Muscle layer of colon (tissue), 2 donors: Measurements from ENCODE around the gene RNF11.

Source experiments
- H3K27ac ChIP-seq: one replicate; pipeline ENCODE4 v1.7.0; 2013; ENCODE audit warnings: low read depth, mild to moderate bottlenecking, low read length, moderate library complexity
- H3K27me3 ChIP-seq, 2 donors: one replicate each; pipeline ENCODE4 v1.7.0; 2013; ENCODE audit warnings: low read length in 2 of 2, mild to moderate bottlenecking in 2 of 2; ENCODE audit not compliant: insufficient read depth in 2 of 2, control insufficient read depth in 1 of 2
- H3K36me3 ChIP-seq: one replicate; pipeline ENCODE4 v1.7.0; 2013; ENCODE audit warnings: mild to moderate bottlenecking, low read length; ENCODE audit not compliant: insufficient read depth
- H3K4me1 ChIP-seq: one replicate; pipeline ENCODE4 v1.7.0; 2013; ENCODE audit warnings: mild to moderate bottlenecking, low read length; ENCODE audit not compliant: insufficient read depth
- H3K4me3 ChIP-seq, 2 donors: one replicate each; pipeline ENCODE4 v1.7.0; 2013; ENCODE audit warnings: low read length in 2 of 2, low read depth in 1 of 2, mild to moderate bottlenecking in 1 of 2, moderate library complexity in 1 of 2
- H3K9ac ChIP-seq: one replicate; pipeline ENCODE4 v1.7.0; 2013; ENCODE audit warnings: low read length
- H3K9me3 ChIP-seq: one replicate; pipeline ENCODE4 v1.7.0; 2013; ENCODE audit warnings: mild to moderate bottlenecking, low read length
- donor health status: abdominal sarcoma.
- donor health status: Adenocarcinoma of cecum.

Gene RNF11, protein sequence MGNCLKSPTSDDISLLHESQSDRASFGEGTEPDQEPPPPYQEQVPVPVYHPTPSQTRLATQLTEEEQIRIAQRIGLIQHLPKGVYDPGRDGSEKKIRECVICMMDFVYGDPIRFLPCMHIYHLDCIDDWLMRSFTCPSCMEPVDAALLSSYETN

DNA sequence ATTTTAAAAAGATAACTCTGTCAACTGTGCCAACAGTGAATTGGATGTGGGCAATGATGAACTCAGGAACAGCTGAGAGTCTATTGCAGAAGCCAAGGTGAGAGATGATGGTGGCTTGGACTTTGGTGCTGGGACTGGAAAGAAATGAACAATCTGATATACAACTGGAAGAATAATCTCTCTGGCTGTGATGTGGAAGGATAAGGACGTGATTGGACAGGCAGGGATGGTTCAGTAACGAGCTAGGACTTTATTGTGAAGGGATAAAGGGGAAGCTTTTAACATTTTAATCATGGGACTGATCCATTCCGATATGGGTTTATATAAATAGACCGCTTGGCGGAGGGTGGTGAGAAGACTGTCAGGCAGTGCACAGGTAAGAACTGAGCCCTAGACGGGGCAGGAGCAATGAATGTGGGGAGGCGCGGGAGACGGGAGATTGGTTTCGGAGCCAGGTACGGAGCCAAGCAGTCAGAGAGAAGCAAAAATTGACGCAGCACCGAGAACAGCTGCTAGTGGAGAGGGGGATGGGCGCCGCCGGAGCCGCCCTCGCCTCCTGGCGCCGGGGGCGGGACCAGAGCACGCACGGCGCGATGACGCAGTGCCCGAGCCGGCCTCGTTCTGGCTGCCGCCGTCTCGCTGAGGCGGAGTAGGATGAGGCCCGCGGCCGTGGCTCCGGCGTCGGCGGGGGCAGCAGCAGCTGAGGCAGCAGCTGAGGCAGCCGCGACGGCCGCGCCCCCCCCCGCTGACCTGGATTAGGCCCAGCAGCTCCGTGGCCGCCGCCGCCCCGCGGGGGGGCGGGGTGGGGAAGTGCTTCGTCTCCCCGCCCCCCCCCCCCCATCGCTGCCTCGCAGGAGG, at the start of gene RNF11:
RNF11 (plus strand) TSS at position 601 of the 858 bp plus-strand sequence. CDS start 484 bp downstream, outside the sequence.
- no peaks in the 10 kb centered on the region for H3K9me3 ChIP-seq
- H3K36me3 ChIP-seq = no peaks in the 10 kb centered on the region
- peak within 1 kb of the TSS; percentile 90 to 96 for H3K4me3 ChIP-seq
- peak within 1 kb of the TSS; percentile 93 for H3K9ac ChIP-seq
- H3K27me3 ChIP-seq = no peaks in the 10 kb centered on the region
- H3K4me1 ChIP-seq = peaks cover 34% of the 10 kb centered on the region
- peak within 1 kb of the TSS; percentile 99 for H3K27ac ChIP-seq

DNA sequence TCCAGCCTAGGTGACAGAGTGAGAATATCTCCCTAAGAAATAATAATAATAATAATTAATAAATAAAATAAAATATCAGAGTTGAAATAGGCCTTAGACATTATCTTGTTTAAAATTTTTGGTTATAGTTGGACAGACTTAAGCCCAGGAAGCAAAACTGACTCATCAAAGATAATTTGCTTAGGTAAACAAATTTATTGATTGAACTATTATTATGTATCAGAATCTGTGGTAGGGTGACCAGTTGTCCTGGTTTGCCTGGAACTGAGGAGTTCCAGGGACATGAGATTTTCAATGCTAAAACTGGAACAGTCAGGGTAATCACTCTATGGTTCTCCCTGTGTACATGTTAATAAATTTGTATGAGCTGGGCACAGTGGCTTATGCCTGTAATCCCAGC, 47.8 kb upstream of the RNF11 start:
- H3K27me3 ChIP-seq = no peaks in the 10 kb centered on the region
- no peaks in the 10 kb centered on the region for H3K4me1 ChIP-seq
- no peak overlapping the region for H3K4me3 ChIP-seq
- no peaks in the 10 kb centered on the region for H3K36me3 ChIP-seq
- no peaks in the 10 kb centered on the region for H3K9me3 ChIP-seq
- H3K9ac ChIP-seq = no peak overlapping the region
- H3K27ac ChIP-seq = no peak overlapping the region

GRCh38 chr1:51189421-51190073, 46.5 kb upstream of the RNF11 start:
- Histone ChIP-seq H3K36me3 (no peaks in the 10 kb centered on the region), H3K4me1 (no peaks in the 10 kb centered on the region), H3K9ac (no peak overlapping the region), H3K9me3 (no peaks in the 10 kb centered on the region), H3K27ac (no peak overlapping the region), H3K4me3 (no peak overlapping the region), H3K27me3 (no peaks in the 10 kb centered on the region)

GRCh38 chr1:51190961-51191360, 45.1 kb upstream of the RNF11 start:
- Histone ChIP-seq H3K4me1 (no peaks in the 10 kb centered on the region), H3K36me3 (no peaks in the 10 kb centered on the region), H3K9ac (no peak overlapping the region), H3K27me3 (no peaks in the 10 kb centered on the region), H3K4me3 (no peak overlapping the region), H3K9me3 (no peaks in the 10 kb centered on the region), H3K27ac (no peak overlapping the region)

- Histone ChIP-seq H3K4me1 (no peaks in the 10 kb centered on the region), H3K4me3 (no peak overlapping the region), H3K27me3 (no peaks in the 10 kb centered on the region), H3K9ac (no peak overlapping the region), H3K27ac (no peak overlapping the region), H3K36me3 (no peaks in the 10 kb centered on the region), H3K9me3 (no peaks in the 10 kb centered on the region)
Observed at GRCh38 chr1:51192213-51192843, 43.7 kb upstream of the RNF11 start.

DNA sequence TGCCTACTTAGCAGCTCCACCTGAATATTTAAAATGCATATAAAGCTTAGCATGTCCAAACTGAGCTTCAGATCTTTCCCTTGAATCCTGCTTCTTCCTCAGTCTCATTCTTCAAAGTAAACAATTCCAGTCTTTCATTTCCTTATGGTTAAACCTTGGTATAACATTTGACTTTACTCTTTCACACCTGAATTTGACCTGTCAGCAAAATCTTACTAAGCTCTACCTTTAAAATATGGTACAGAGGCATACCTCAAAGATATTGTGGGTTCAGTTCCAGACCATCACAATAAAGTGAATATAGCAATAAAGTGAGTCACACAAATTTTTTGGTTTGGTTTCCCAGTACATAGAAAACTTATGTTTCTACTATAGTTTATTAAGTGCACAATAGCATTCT, 42.5 kb upstream of the RNF11 start:
- H3K36me3 ChIP-seq = no peaks in the 10 kb centered on the region
- no peaks in the 10 kb centered on the region for H3K4me1 ChIP-seq
- no peak overlapping the region for H3K9ac ChIP-seq
- no peaks in the 10 kb centered on the region for H3K9me3 ChIP-seq
- H3K4me3 ChIP-seq = no peak overlapping the region
- H3K27me3 ChIP-seq = no peaks in the 10 kb centered on the region
- H3K27ac ChIP-seq = no peak overlapping the region

GRCh38 chr1:51203121-51203873, 32.8 kb upstream of the RNF11 start:
- Histone ChIP-seq H3K9me3 (no peaks in the 10 kb centered on the region), H3K9ac (no peak overlapping the region), H3K27ac (no peak overlapping the region), H3K4me1 (no peaks in the 10 kb centered on the region), H3K4me3 (no peak overlapping the region), H3K27me3 (no peaks in the 10 kb centered on the region), H3K36me3 (no peaks in the 10 kb centered on the region)

DNA sequence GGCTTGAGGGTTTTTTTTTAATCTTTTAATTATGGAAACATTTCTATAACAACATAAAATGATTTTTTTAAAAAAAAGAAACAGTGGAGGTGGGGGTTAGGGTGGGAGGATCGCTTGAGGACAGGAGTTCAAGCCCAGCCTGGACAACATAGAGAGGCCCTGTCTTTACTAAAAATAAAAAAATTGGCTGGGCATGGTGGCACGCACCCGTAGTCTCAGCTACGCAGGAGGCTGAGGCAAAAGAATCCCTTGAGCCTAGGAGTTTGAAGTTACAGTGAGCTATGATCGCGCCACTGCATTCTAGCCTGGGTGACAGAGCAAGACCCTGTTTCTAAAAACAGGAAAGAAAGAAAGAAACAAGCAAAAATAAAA, 32.2 kb upstream of the RNF11 start:
- Histone ChIP-seq H3K27ac (no peak overlapping the region), H3K9me3 (no peaks in the 10 kb centered on the region), H3K4me3 (no peak overlapping the region), H3K9ac (no peak overlapping the region), H3K27me3 (no peaks in the 10 kb centered on the region), H3K36me3 (no peaks in the 10 kb centered on the region), H3K4me1 (no peaks in the 10 kb centered on the region)

GRCh38 chr1:51210055-51210454, 26.0 kb upstream of the RNF11 start:
- Histone ChIP-seq H3K36me3 (no peaks in the 10 kb centered on the region), H3K9me3 (no peaks in the 10 kb centered on the region), H3K27ac (no peak overlapping the region), H3K4me3 (no peak overlapping the region), H3K27me3 (no peaks in the 10 kb centered on the region), H3K9ac (no peak overlapping the region), H3K4me1 (no peaks in the 10 kb centered on the region)

- H3K27me3 ChIP-seq = no peaks in the 10 kb centered on the region
- H3K9me3 ChIP-seq = no peaks in the 10 kb centered on the region
- H3K36me3 ChIP-seq = no peaks in the 10 kb centered on the region
- H3K9ac ChIP-seq = no peak overlapping the region
- H3K4me3 ChIP-seq = no peak overlapping the region
- H3K27ac ChIP-seq = no peak overlapping the region
- H3K4me1 ChIP-seq = no peaks in the 10 kb centered on the region
Observed at GRCh38 chr1:51210676-51211075, 25.4 kb upstream of the RNF11 start.

- H3K4me3 ChIP-seq = no peak overlapping the region
- no peak overlapping the region for H3K9ac ChIP-seq
- H3K9me3 ChIP-seq = no peaks in the 10 kb centered on the region
- H3K36me3 ChIP-seq = no peaks in the 10 kb centered on the region
- no peaks in the 10 kb centered on the region for H3K27me3 ChIP-seq
- no peaks in the 10 kb centered on the region for H3K4me1 ChIP-seq
- no peak overlapping the region for H3K27ac ChIP-seq
Observed at GRCh38 chr1:51214615-51215131, 21.4 kb upstream of the RNF11 start.
